Erythroblast (primary cell): Measurements from ENCODE around the gene CTNND2.

Source experiments
- GATA1 ChIP-seq: IDR thresholded peaks from 2 replicates; pipeline ENCODE4 v1.6.1; 2011; ENCODE audit warnings: low read depth, mild to moderate bottlenecking, control low read depth, low read length, moderate library complexity
- POLR2A ChIP-seq: IDR thresholded peaks from 2 replicates; pipeline ENCODE4 v1.6.1; 2011; ENCODE audit warnings: mild to moderate bottlenecking, low read length

- TF ChIP-seq POLR2A (no peak), GATA1 (no peak)
Measured at GRCh38 chr5:11704916-11705315, 199.3 kb downstream of the CTNND2 start.
